DOHH2 (cell line): ENCODE data around the gene HMX2.

Source experiments
- H3F3A ChIP-seq: fragments of 200-600 bp; sonication (generic), shearing (Covaris generic); 2 replicates; pipeline ENCODE4 v1.6.0; 2016; ENCODE audit warnings: antibody characterized with exemption, mild to moderate bottlenecking; ENCODE audit not compliant: control insufficient read depth, insufficient read depth
- H3K27ac ChIP-seq: fragments of 200-600 bp; sonication (generic); 2 replicates; pipeline ENCODE4 v1.5.1; 2014; ENCODE audit warnings: low read depth, mild to moderate bottlenecking, low read length, moderate library complexity
- H3K27me3 ChIP-seq: fragments of 200-600 bp; sonication (generic); 2 replicates; pipeline ENCODE4 v1.6.1; 2014; ENCODE audit warnings: mild to moderate bottlenecking, low read length, mixed read lengths; ENCODE audit not compliant: control insufficient read depth
- H3K36me3 ChIP-seq: fragments of 200-600 bp; sonication (generic); 2 replicates; pipeline ENCODE4 v1.6.1; 2014; ENCODE audit warnings: mild to moderate bottlenecking, low read length, moderate library complexity, mixed read lengths; ENCODE audit not compliant: control insufficient read depth
- H3K4me1 ChIP-seq: fragments of 200-600 bp; sonication (generic); 2 replicates; pipeline ENCODE4 v1.6.1; 2014; ENCODE audit warnings: mild to moderate bottlenecking, low read length, mixed read lengths; ENCODE audit not compliant: control insufficient read depth
- H3K4me2 ChIP-seq: fragments of 200-600 bp; sonication (generic); 2 replicates; pipeline ENCODE4 v1.6.0; 2014; ENCODE audit warnings: mild to moderate bottlenecking, low read length, moderate library complexity
- H3K4me3 ChIP-seq: fragments of 200-600 bp; sonication (generic); 2 replicates; pipeline ENCODE4 v1.5.1; 2014; ENCODE audit warnings: mild to moderate bottlenecking, low read length, mixed read lengths
- H3K79me2 ChIP-seq: fragments of 200-600 bp; sonication (generic); 2 replicates; pipeline ENCODE4 v1.6.1; 2014; ENCODE audit warnings: mild to moderate bottlenecking, low read length, mixed read lengths; ENCODE audit not compliant: control insufficient read depth
- H3K9me2 ChIP-seq: fragments of 200-600 bp; sonication (generic); replicated peaks from 2 replicates; pipeline ENCODE4 v1.6.1; 2014; ENCODE audit warnings: mild to moderate bottlenecking, low read length, mixed read lengths; ENCODE audit not compliant: control insufficient read depth
- H3K9me3 ChIP-seq: fragments of 200-600 bp; sonication (generic); 2 replicates; pipeline ENCODE4 v1.6.1; 2014; ENCODE audit warnings: antibody characterized with exemption, low read length, mixed read lengths; ENCODE audit not compliant: control insufficient read depth, insufficient read depth
- H4K20me1 ChIP-seq: fragments of 200-600 bp; sonication (generic); 2 replicates; pipeline ENCODE4 v1.6.0; 2014; ENCODE audit warnings: low read depth, mild to moderate bottlenecking, antibody characterized with exemption, low read length, moderate library complexity; ENCODE audit not compliant: control insufficient read depth, insufficient read depth
- CTCF ChIP-seq: fragments of 200-600 bp; sonication (generic); IDR thresholded peaks from one replicate; pipeline ENCODE4 v1.5.1; 2014; ENCODE audit warnings: antibody characterized with exemption, mild to moderate bottlenecking, low read depth, low read length; ENCODE audit not compliant: poor library complexity, severe bottlenecking
- EZH2phosphoT487 ChIP-seq: fragments of 200-600 bp; sonication (generic); IDR thresholded peaks from 2 replicates; pipeline ENCODE4 v1.6.1; 2017; ENCODE audit warnings: borderline replicate concordance, mild to moderate bottlenecking, antibody characterized with exemption, low read length, moderate library complexity, mixed read lengths

HMX2 gene

DNA sequence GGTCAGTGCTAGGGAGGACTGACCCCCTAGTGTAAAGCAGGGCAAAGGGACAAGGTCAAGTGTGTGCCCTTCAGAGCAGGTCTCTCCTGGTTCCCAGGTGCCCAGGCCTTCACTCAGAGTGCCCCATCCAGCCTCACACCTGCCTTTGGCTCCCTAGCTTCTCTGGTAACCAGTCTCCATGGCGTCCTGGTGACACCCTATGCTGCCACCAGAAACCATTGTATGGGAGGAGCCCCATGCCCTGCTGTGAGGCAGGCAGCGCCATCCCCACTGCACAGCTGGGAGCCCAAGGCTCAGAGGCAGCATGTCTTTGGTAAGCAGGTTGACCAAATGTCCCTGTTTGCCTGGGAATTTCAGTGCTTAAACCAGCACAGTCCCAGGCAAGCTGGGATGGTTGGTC, 45.3 kb upstream of the HMX2 start:
- no peaks in the 10 kb centered on the region for H3F3A ChIP-seq
- H3K4me2 ChIP-seq = no peak overlapping the region
- no peaks in the 10 kb centered on the region for H3K4me1 ChIP-seq
- no peaks in the 10 kb centered on the region for H3K9me2 ChIP-seq
- no peaks in the 10 kb centered on the region for H3K27me3 ChIP-seq
- no peak overlapping the region for H3K4me3 ChIP-seq
- no peaks in the 10 kb centered on the region for H3K9me3 ChIP-seq
- no peaks in the 10 kb centered on the region for H3K36me3 ChIP-seq
- no peaks in the 10 kb centered on the region for H3K79me2 ChIP-seq
- no peaks in the 10 kb centered on the region for H4K20me1 ChIP-seq
- no peak for TF ChIP-seq EZH2phosphoT487
- TF ChIP-seq CTCF = no peak
- no peak overlapping the region for H3K27ac ChIP-seq

DNA sequence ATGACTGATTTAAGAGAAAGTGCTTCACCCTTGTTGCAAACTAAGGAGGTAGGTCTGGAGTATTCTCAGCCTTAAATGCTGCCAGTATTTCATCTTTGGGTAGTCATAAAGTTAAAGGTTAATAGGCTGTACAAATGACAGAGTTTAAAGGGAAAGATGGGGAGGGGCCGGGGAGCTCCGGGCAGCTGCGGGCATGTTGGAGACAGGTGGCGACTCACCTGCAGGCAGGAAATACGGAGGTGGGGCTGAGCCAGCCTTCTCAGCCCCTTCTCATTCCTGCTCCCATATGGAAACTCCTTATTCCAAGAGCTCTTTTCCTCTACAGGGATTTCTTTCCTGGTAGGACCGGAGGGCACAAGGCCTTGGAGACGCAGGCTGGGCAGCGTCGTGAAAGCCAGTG, 44.0 kb upstream of the HMX2 start:
- H3K9me2 ChIP-seq = no peaks in the 10 kb centered on the region
- H3K27ac ChIP-seq = no peak overlapping the region
- no peaks in the 10 kb centered on the region for H3K36me3 ChIP-seq
- H3K4me2 ChIP-seq = no peak overlapping the region
- H3K9me3 ChIP-seq = no peaks in the 10 kb centered on the region
- no peaks in the 10 kb centered on the region for H3K4me1 ChIP-seq
- TF ChIP-seq EZH2phosphoT487 (no peak), CTCF (no peak)
- H3K79me2 ChIP-seq = no peaks in the 10 kb centered on the region
- no peak overlapping the region for H3K4me3 ChIP-seq
- peaks cover 2% of the 10 kb centered on the region; the same call in 1 of the 2 replicates for H3K27me3 ChIP-seq
- H3F3A ChIP-seq = no peaks in the 10 kb centered on the region
- no peaks in the 10 kb centered on the region for H4K20me1 ChIP-seq

DNA sequence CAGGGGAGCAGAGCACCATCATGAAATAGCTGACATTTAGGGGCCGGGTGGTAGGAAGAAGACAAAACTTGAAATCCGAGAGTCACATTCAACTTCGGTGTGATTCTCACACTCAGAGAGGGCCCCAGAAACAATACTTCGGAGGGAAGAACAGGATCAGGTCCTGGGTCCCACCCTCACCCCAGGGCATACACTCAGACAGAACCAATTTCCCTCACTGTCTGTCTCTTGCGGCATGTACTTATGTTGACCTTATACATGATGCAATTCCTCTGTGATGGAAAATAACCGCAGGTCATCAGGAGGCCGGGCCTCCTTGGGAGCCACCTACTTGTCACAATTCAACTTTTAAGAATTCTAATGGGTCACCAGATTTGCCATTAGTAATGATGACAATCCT, 38.5 kb upstream of the HMX2 start:
- Histone ChIP-seq H3K27me3 (peaks cover 8% of the 10 kb centered on the region), H3K9me3 (no peaks in the 10 kb centered on the region), H3K9me2 (no peaks in the 10 kb centered on the region), H3F3A (no peaks in the 10 kb centered on the region), H3K4me1 (no peaks in the 10 kb centered on the region), H3K27ac (no peak overlapping the region), H3K4me2 (no peak overlapping the region), H3K36me3 (no peaks in the 10 kb centered on the region), H3K4me3 (no peak overlapping the region), H4K20me1 (no peaks in the 10 kb centered on the region), H3K79me2 (no peaks in the 10 kb centered on the region)
- no peak for TF ChIP-seq CTCF
- no peak for TF ChIP-seq EZH2phosphoT487
